GM23338 (cell line): ENCODE measurements around the gene TENM4. TPM values are rescaled to one million over a fixed set of nuclear protein-coding genes. Genes with fewer than 3 reads are reported as not detected.

ENCODE experiments used
- ATAC-seq: fragments of 200-7000 bp; cut with Tn5 transposase; 3 replicates; pipeline ENCODE4 v1.9.1; 2020
- DNase-seq: peaks from one replicate; pipeline ENCODE4 v3.0.0-alpha.2; 2015; ENCODE audit warnings: low spot score
- H2AFZ ChIP-seq: fragments of 200-600 bp; sonication (generic); 2 replicates; pipeline ENCODE4 v1.8.0; 2016; ENCODE audit warnings: antibody characterized with exemption, mild to moderate bottlenecking, moderate library complexity
- H3F3A ChIP-seq: fragments of 200-600 bp; sonication (generic); replicated peaks from 2 replicates; pipeline ENCODE4 v1.8.0; 2017; ENCODE audit warnings: antibody characterized with exemption, mixed run types, low read depth
- H3K27ac ChIP-seq: fragments of 200-600 bp; sonication (generic); 2 replicates; pipeline ENCODE4 v1.6.1; 2016; ENCODE audit warnings: low read depth
- H3K27me3 ChIP-seq: fragments of 200-600 bp; sonication (generic); 2 replicates; pipeline ENCODE4 v1.8.0; 2016; ENCODE audit warnings: mild to moderate bottlenecking, mixed run types, moderate library complexity; ENCODE audit not compliant: insufficient read depth
- H3K36me3 ChIP-seq: fragments of 200-600 bp; sonication (generic); 2 replicates; pipeline ENCODE4 v1.8.0; 2016; ENCODE audit warnings: mild to moderate bottlenecking; ENCODE audit not compliant: insufficient read depth
- H3K4me1 ChIP-seq: fragments of 200-600 bp; sonication (generic); 2 replicates; pipeline ENCODE4 v1.8.0; 2016; ENCODE audit warnings: mild to moderate bottlenecking, moderate library complexity; ENCODE audit not compliant: insufficient read depth
- H3K4me2 ChIP-seq: fragments of 200-600 bp; sonication (generic); 2 replicates; pipeline ENCODE4 v1.7.1; 2017; ENCODE audit warnings: mixed run types
- H3K4me3 ChIP-seq: fragments of 200-600 bp; sonication (generic); 2 replicates; pipeline ENCODE4 v1.6.1; 2016; ENCODE audit warnings: mixed run types
- H3K79me2 ChIP-seq: fragments of 200-600 bp; sonication (generic); replicated peaks from 2 replicates; pipeline ENCODE4 v1.8.0; 2017; ENCODE audit warnings: mild to moderate bottlenecking; ENCODE audit not compliant: insufficient read depth
- H3K9me2 ChIP-seq: fragments of 200-600 bp; sonication (generic); 2 replicates; pipeline ENCODE4 v1.8.0; 2017; ENCODE audit not compliant: insufficient read depth
- H4K20me1 ChIP-seq: fragments of 200-600 bp; sonication (generic); replicated peaks from 2 replicates; pipeline ENCODE4 v1.8.0; 2017; ENCODE audit warnings: mild to moderate bottlenecking; ENCODE audit not compliant: insufficient read depth
- H3K27ac Mint-ChIP-seq: 2 replicates; pipeline ENCODE4 v1.8.0; 2020; ENCODE audit warnings: inconsistent platforms, mild to moderate bottlenecking, moderate library complexity, mixed read lengths
- H3K27me3 Mint-ChIP-seq: 3 replicates; pipeline ENCODE4 v1.8.0; 2022; ENCODE audit warnings: low read depth, mild to moderate bottlenecking, moderate library complexity, mixed read lengths, inconsistent platforms; ENCODE audit not compliant: insufficient read depth, poor library complexity
- H3K36me3 Mint-ChIP-seq: 3 replicates; pipeline ENCODE4 v1.8.0; 2021; ENCODE audit warnings: low read depth, mild to moderate bottlenecking, inconsistent platforms, moderate library complexity, mixed read lengths
- H3K4me1 Mint-ChIP-seq: 3 replicates; pipeline ENCODE4 v1.8.0; 2020; ENCODE audit warnings: mild to moderate bottlenecking, inconsistent platforms, mixed read lengths
- H3K4me3 Mint-ChIP-seq: 3 replicates; pipeline ENCODE4 v1.8.0; 2021; ENCODE audit warnings: moderate library complexity, mild to moderate bottlenecking, inconsistent platforms, mixed read lengths
- H3K9me3 Mint-ChIP-seq: 3 replicates; pipeline ENCODE4 v1.8.0; 2020; ENCODE audit warnings: moderate library complexity, mild to moderate bottlenecking, inconsistent platforms, mixed read lengths
- CREB1 ChIP-seq: fragments of 250-450 bp; sonication (Bioruptor Pico); IDR thresholded peaks from 2 replicates; pipeline ENCODE4 v1.5.0; 2020; ENCODE audit warnings: low read depth, mild to moderate bottlenecking, moderate library complexity
- CTCF ChIP-seq, 2 experiments: fragments of 200-600 bp in 1 of 2; sonication (generic) in 1 of 2; conservative IDR thresholded peaks; 2 replicates each; pipeline versions ENCODE4 v1.5.1 to v1.6.1; 2016 to 2017; ENCODE audit warnings: antibody characterized with exemption in 2 of 2, low read depth in 2 of 2, mild to moderate bottlenecking in 2 of 2, moderate library complexity in 1 of 2
- EZH2 ChIP-seq: fragments of 200-600 bp; sonication (generic); IDR thresholded peaks from one replicate; pipeline ENCODE4 v1.8.0; 2017; ENCODE audit warnings: antibody characterized with exemption, mild to moderate bottlenecking, low read depth; ENCODE audit not compliant: unreplicated experiment
- JUNB ChIP-seq: IDR thresholded peaks from one replicate; pipeline ENCODE4 v1.6.1; 2016; ENCODE audit warnings: antibody characterized with exemption; ENCODE audit not compliant: unreplicated experiment
- POLR2AphosphoS5 ChIP-seq: IDR thresholded peaks from 2 replicates; pipeline ENCODE4 v1.6.1; 2016; ENCODE audit warnings: antibody characterized with exemption, low read depth
- REST ChIP-seq: IDR thresholded peaks from one replicate; pipeline ENCODE4 v1.6.1; 2018; ENCODE audit warnings: antibody characterized with exemption; ENCODE audit not compliant: unreplicated experiment
- STAT1 ChIP-seq: IDR thresholded peaks from one replicate; pipeline ENCODE4 v1.6.1; 2016; ENCODE audit warnings: antibody characterized with exemption; ENCODE audit not compliant: unreplicated experiment
- ZNF331 ChIP-seq: fragments of 250-450 bp; sonication (Bioruptor Pico); IDR thresholded peaks from 2 replicates; pipeline ENCODE4 v1.5.0; 2020; ENCODE audit warnings: low read depth, mild to moderate bottlenecking, moderate library complexity
- polyA plus RNA-seq: library from polyadenylated mRNA; unstranded; fragments of >200 nt; fragmentation: Nextera tagmentation; extraction: Ambion mirVana; gene quantifications from 2 replicates; pipeline ENCODE4 v1.2.1, GENCODE V29; 2016
- total RNA-seq: library from RNA; depleted of rRNA; stranded (reverse); fragments of >200 nt; shearing (Covaris generic); gene quantifications from 2 replicates; pipeline ENCODE4 v1.2.3, GENCODE V29; 2014

TENM4 gene
- total and polyA plus RNA-seq, 2 experiments from 2014 or later = 7.3 TPM

GRCh38 chr11:78688460-78688859 is 752.4 kb downstream of the TENM4 start:
- DNase-seq (peak; percentile 75), ATAC-seq (peak; percentile 33; the same call in 2 of the 3 replicates)
- Mint-ChIP-seq H3K36me3 (peaks cover 6% of the 10 kb centered on the region; the same call in 2 of the 3 replicates), H3K9me3 (0 out of 3 replicates have a peak, but pooled peaks cover 2% of the 10 kb centered on the region), H3K27me3 (peaks cover 11% of the 10 kb centered on the region), H3K27ac (no peak overlapping the region), H3K4me3 (0 out of 3 replicates have a peak overlapping the region, but pooled peaks have one; percentile 3), H3K4me1 (peaks cover 36% of the 10 kb centered on the region)
- Histone ChIP-seq H3K36me3 (no peaks in the 10 kb centered on the region), H3K4me1 (peaks cover 27% of the 10 kb centered on the region), H3F3A (no peaks in the 10 kb centered on the region), H3K27me3 (no peaks in the 10 kb centered on the region), H3K79me2 (no peaks in the 10 kb centered on the region), H3K27ac (no peak overlapping the region), H3K4me3 (0 out of 2 replicates have a peak overlapping the region, but pooled peaks have one; percentile 24), H2AFZ (no peak overlapping the region), H3K4me2 (peak overlapping the region; percentile 30), H4K20me1 (no peaks in the 10 kb centered on the region), H3K9me2 (peaks cover 6% of the 10 kb centered on the region; the same call in 1 of the 2 replicates)
- TF ChIP-seq CREB1 (CRISPR knock-in tag) (no peak), ZNF331 (CRISPR knock-in tag) (no peak)

- H3K4me1 ChIP-seq = peaks cover 27% of the 10 kb centered on the region
- Mint-ChIP-seq H3K36me3 (peaks cover 6% of the 10 kb centered on the region; the same call in 2 of the 3 replicates), H3K4me1 (peaks cover 33% of the 10 kb centered on the region), H3K4me3 (no peak overlapping the region), H3K9me3 (0 out of 3 replicates have a peak, but pooled peaks cover 2% of the 10 kb centered on the region), H3K27ac (no peak overlapping the region), H3K27me3 (peaks cover 8% of the 10 kb centered on the region)
- TF ChIP-seq ZNF331 (CRISPR knock-in tag) (no peak), REST (no peak), EZH2 (no peak), CTCF (conservative IDR thresholded peaks at IDR 0.05; ENCODE audit: low read depth in 2 of 2) (no peak), POLR2AphosphoS5 (no peak), JUNB (no peak), STAT1 (no peak)
- H3F3A ChIP-seq = no peaks in the 10 kb centered on the region
- H3K9me2 ChIP-seq = peaks cover 6% of the 10 kb centered on the region; the same call in 1 of the 2 replicates
- no peaks in the 10 kb centered on the region for H3K79me2 ChIP-seq
- H2AFZ ChIP-seq = no peak overlapping the region
- ATAC-seq (no peak), DNase-seq (no peak)
- no peaks in the 10 kb centered on the region for H3K27me3 ChIP-seq
- H3K4me2 ChIP-seq = no peak overlapping the region
- no peaks in the 10 kb centered on the region for H4K20me1 ChIP-seq
- H3K27ac ChIP-seq = no peak overlapping the region
- no peak overlapping the region for H3K4me3 ChIP-seq
- no peaks in the 10 kb centered on the region for H3K36me3 ChIP-seq
Measured at GRCh38 chr11:78685156-78685555, 755.7 kb downstream of the TENM4 start.
